GM12878 (cell line): ENCODE data around the gene GSAP. TPM values are rescaled to one million over a fixed set of nuclear protein-coding genes. Genes with fewer than 3 reads are reported as not detected.

Source experiments
- ATAC-seq: fragments of 200-7000 bp; cut with Tn5 transposase; 3 replicates; pipeline ENCODE4 v1.9.1; 2020; ENCODE audit warnings: mild to moderate bottlenecking, moderate library complexity
- BruUV-seq: library from RNA; stranded (reverse); fragments of 400-500 nt; replicated peaks from 2 replicates; lab custom pipeline; 2021; lab: Mats Ljungman, UMichigan
- CTCF ChIA-PET: fragments of 300-600 bp; sonication (Branson Sonifier 250); formaldehyde crosslinking; extraction: SDS; loops from one replicate; lab custom pipeline; 2021; ENCODE audit warnings: inconsistent platforms; lab: Yijun Ruan, JAX
- POLR2A ChIA-PET: fragments of 350-600 bp; formaldehyde crosslinking; extraction: SDS; loops from one replicate; lab custom pipeline; 2021; ENCODE audit warnings: inconsistent platforms; lab: Charles Lee
- RAD21 ChIA-PET: fragments of 300-600 bp; sonication (Branson Sonifier 250); formaldehyde crosslinking; loops from one replicate; lab custom pipeline; 2023; ENCODE audit warnings: antibody characterized with exemption; ENCODE audit not compliant: unreplicated experiment; lab: Charles Lee
- SMC1A ChIA-PET: fragments of 300-600 bp; sonication (Branson Sonifier 250); formaldehyde crosslinking; loops from one replicate; lab custom pipeline; 2023; ENCODE audit not compliant: unreplicated experiment, uncharacterized antibody; lab: Charles Lee
- DNase-seq: peaks from one replicate; pipeline ENCODE4 v3.0.0-alpha.2; 2011; ENCODE audit warnings: low read depth, low spot score
- FAIRE-seq: peaks from 3 replicates; lab custom pipeline; 2011; peaks lifted over from hg19 to GRCh38; lab: Jason Lieb, UNC
- H2AFZ ChIP-seq: 2 replicates; pipeline ENCODE4 v1.6.0; 2011; ENCODE audit warnings: low read depth, low read length, control low read depth; ENCODE audit not compliant: control insufficient read depth
- H3K27ac ChIP-seq: 2 replicates; pipeline ENCODE4 v1.5.1; 2011; ENCODE audit warnings: control low read depth; ENCODE audit not compliant: control insufficient read depth, insufficient read depth
- H3K27me3 ChIP-seq, 2 experiments: replicated peaks in 1 of 2; 2 replicates each; pipeline versions ENCODE4 v1.6.0 to v1.6.1; 2011; ENCODE audit warnings: low read length in 1 of 2; ENCODE audit not compliant: control insufficient read depth in 2 of 2, insufficient read depth in 2 of 2
- H3K36me3 ChIP-seq, 2 experiments: 2 replicates each; pipeline ENCODE4 v1.5.1; 2011; ENCODE audit warnings: low read length in 1 of 2; ENCODE audit not compliant: control insufficient read depth in 2 of 2, insufficient read depth in 2 of 2
- H3K4me1 ChIP-seq: 2 replicates; pipeline ENCODE4 v1.6.1; 2011; ENCODE audit warnings: mild to moderate bottlenecking, low read length, moderate library complexity, mixed read lengths; ENCODE audit not compliant: control insufficient read depth, insufficient read depth
- H3K4me2 ChIP-seq: 2 replicates; pipeline ENCODE4 v1.6.0; 2011; ENCODE audit warnings: control low read depth; ENCODE audit not compliant: control insufficient read depth, insufficient read depth
- H3K4me3 ChIP-seq: fragments of 200-600 bp; sonication (generic); 2 replicates; pipeline ENCODE4 v1.5.1; 2016
- H3K79me2 ChIP-seq: 2 replicates; pipeline ENCODE4 v1.6.0; 2011; ENCODE audit warnings: low read length; ENCODE audit not compliant: control insufficient read depth, insufficient read depth
- H3K9ac ChIP-seq: 2 replicates; pipeline ENCODE4 v1.8.0; 2011; ENCODE audit warnings: low read length, control low read depth, mixed read lengths; ENCODE audit not compliant: control insufficient read depth, insufficient read depth
- H3K9me3 ChIP-seq: replicated peaks from 3 replicates; pipeline ENCODE4 v1.5.1; 2011; ENCODE audit warnings: mild to moderate bottlenecking, low read length; ENCODE audit not compliant: control insufficient read depth, insufficient read depth
- H4K20me1 ChIP-seq: 2 replicates; pipeline ENCODE4 v1.6.0; 2011; ENCODE audit not compliant: control insufficient read depth, insufficient read depth
- MYC ChIP-seq: IDR thresholded peaks from 2 replicates; pipeline ENCODE4 v1.6.1; 2011; ENCODE audit warnings: mild to moderate bottlenecking, low read length, moderate library complexity, inconsistent platforms; ENCODE audit not compliant: insufficient read depth, insufficient replicate concordance, insufficient read length, severe bottlenecking
- PAX5 ChIP-seq: IDR thresholded peaks from 2 replicates; pipeline ENCODE4 v1.6.1; 2011; ENCODE audit warnings: low read depth, low read length, borderline replicate concordance
- RAD21 ChIP-seq: IDR thresholded peaks from 2 replicates; pipeline ENCODE4 v1.6.1; 2011; ENCODE audit warnings: mild to moderate bottlenecking, low read depth, low read length, moderate library complexity; ENCODE audit not compliant: insufficient read depth
- SMARCA5 ChIP-seq: fragments of 450-650 bp; IDR thresholded peaks from 2 replicates; pipeline ENCODE4 v1.6.1; 2017; ENCODE audit warnings: mild to moderate bottlenecking
- ZNF384 ChIP-seq: IDR thresholded peaks from 2 replicates; pipeline ENCODE4 v1.6.1; 2012; ENCODE audit warnings: low read depth, mild to moderate bottlenecking, low read length, improper control_type of control experiment, borderline replicate concordance
- ZZZ3 ChIP-seq: IDR thresholded peaks from 2 replicates; pipeline ENCODE4 v1.6.1; 2011; ENCODE audit warnings: low read depth; ENCODE audit not compliant: control insufficient read depth, insufficient read length
- WGBS: methylation state at CpG from one replicate; pipeline ENCODE4 v1.1.6; 2016; ENCODE audit warnings: low lambda C conversion rate; ENCODE audit not compliant: insufficient replicate concordance, insufficient coverage; ENCODE audit errors: missing lambda C conversion rate; 5-methylcytosine and 5-hydroxymethylcytosine counted together
- in situ Hi-C: fragments of 300-500 bp; cut with MboI; formaldehyde crosslinking; loops from 9 replicates; pipeline ENCODE4 v1.14.3; 2018; ENCODE audit warnings: mixed read lengths
- intact Hi-C: fragments of 100-400 bp; cut with micrococcal nuclease; formaldehyde crosslinking; loops from one replicate; pipeline ENCODE4 v1.14.2; 2022; ENCODE audit not compliant: unreplicated experiment
- polyA plus RNA-seq, 11 experiments: library from polyadenylated mRNA; depleted of rRNA in 4 of 11; unstranded in 6 of 11; stranded (reverse) in 5 of 11; fragments of >200 nt; fragmentation: Nextera tagmentation in 4 of 11; fragmentation: Illumina TruSeq in 1 of 11; extraction: Ambion mirVana in 4 of 11; extraction: Trizol in 1 of 11; gene quantifications; 1 replicate in 1 of 11; 2 replicates in 10 of 11; pipeline versions ENCODE4 v1.2.1 to v1.2.3, GENCODE V29; 2011 to 2016; ENCODE audit warnings: inconsistent platforms in 2 of 11, missing spikeins in 2 of 11, low read depth in 1 of 11
- total RNA-seq, 4 experiments: library from RNA; depleted of rRNA in 3 of 4; stranded (reverse); fragments of >200 nt in 3 of 4; fragmentation: Illumina TruSeq in 1 of 4; extraction: Trizol in 1 of 4; gene quantifications; 2 replicates each; pipeline versions ENCODE4 v1.2.1 to v1.2.3, GENCODE V29; 2013 to 2021
- TF ChIP-seq, protein P1 (sequence below): fragments of 450-650 bp; IDR thresholded peaks from 2 replicates; pipeline ENCODE4 v1.6.1; 2017; ENCODE audit warnings: antibody characterized with exemption, mild to moderate bottlenecking, moderate library complexity

GSAP gene
- total and polyA plus RNA-seq, 10 of the 15 experiments (the other 5 are each of a cell fraction or from before 2014, with no cell fraction given) = 6.6 to 38.1 (median 21.8) TPM

- TF ChIP-seq, protein P1, sequence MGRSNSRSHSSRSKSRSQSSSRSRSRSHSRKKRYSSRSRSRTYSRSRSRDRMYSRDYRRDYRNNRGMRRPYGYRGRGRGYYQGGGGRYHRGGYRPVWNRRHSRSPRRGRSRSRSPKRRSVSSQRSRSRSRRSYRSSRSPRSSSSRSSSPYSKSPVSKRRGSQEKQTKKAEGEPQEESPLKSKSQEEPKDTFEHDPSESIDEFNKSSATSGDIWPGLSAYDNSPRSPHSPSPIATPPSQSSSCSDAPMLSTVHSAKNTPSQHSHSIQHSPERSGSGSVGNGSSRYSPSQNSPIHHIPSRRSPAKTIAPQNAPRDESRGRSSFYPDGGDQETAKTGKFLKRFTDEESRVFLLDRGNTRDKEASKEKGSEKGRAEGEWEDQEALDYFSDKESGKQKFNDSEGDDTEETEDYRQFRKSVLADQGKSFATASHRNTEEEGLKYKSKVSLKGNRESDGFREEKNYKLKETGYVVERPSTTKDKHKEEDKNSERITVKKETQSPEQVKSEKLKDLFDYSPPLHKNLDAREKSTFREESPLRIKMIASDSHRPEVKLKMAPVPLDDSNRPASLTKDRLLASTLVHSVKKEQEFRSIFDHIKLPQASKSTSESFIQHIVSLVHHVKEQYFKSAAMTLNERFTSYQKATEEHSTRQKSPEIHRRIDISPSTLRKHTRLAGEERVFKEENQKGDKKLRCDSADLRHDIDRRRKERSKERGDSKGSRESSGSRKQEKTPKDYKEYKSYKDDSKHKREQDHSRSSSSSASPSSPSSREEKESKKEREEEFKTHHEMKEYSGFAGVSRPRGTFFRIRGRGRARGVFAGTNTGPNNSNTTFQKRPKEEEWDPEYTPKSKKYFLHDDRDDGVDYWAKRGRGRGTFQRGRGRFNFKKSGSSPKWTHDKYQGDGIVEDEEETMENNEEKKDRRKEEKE = no peak
- TF ChIP-seq MYC = no peak
- no peak for TF ChIP-seq RAD21
- no peak for TF ChIP-seq ZNF384
- TF ChIP-seq SMARCA5 = no peak
- no peak for TF ChIP-seq PAX5
- TF ChIP-seq, all 136 proteins: peak for 0
Measured at GRCh38 chr7:77441046-77441445, 24.9 kb upstream of the GSAP start (continued).

GRCh38 chr7:77439572-77439971 lies 23.4 kb upstream of the GSAP start:
- FAIRE-seq (no peak), ATAC-seq (no peak), DNase-seq (no peak)
- Histone ChIP-seq H3K79me2 (no peaks in the 10 kb centered on the region), H3K4me3 (no peak overlapping the region), H4K20me1 (no peaks in the 10 kb centered on the region), H3K4me2 (no peak overlapping the region), H2AFZ (no peak overlapping the region), H3K9ac (no peak overlapping the region), H3K4me1 (no peaks in the 10 kb centered on the region), H3K27ac (no peak overlapping the region), H3K9me3 (no peaks in the 10 kb centered on the region), H3K27me3 (no peaks in the 10 kb centered on the region), H3K36me3 (no peaks in the 10 kb centered on the region)
- intact Hi-C loops (no loop called here), in situ Hi-C loops (no loop called here)
- TF ChIP-seq ZZZ3 (no peak), RAD21 (0 out of 2 replicates have a peak, but pooled peaks have one; percentile 21)
- POLR2A ChIA-PET = interaction anchor here (0.6 to 1.6 kb wide), 3 partner anchors 13 to 90 kb away, joined by 3 to 4 read pairs (median 3); no protein-coding TSS in a partner anchor
- BruUV-seq = no TSS peak
- SMC1A ChIA-PET = interaction anchor here (0.8 to 3.4 kb wide), 5 partner anchors 11 to 212 kb away, joined by 3 to 21 read pairs (median 5); partner anchors contain the start of gene GSAP
- CTCF ChIA-PET = interaction anchor here (0.9 to 1.4 kb wide), 3 partner anchors 11 to 150 kb away, joined by 3 to 4 read pairs (median 3); no protein-coding TSS in a partner anchor
- 56% methylated on average over 5 of the region's 5 CpGs for WGBS
- RAD21 ChIA-PET = interaction anchor here (0.9 to 1.5 kb wide), 4 partner anchors 10 to 106 kb away, joined by 3 to 4 read pairs (median 3); no protein-coding TSS in a partner anchor
